Left lung (tissue), 10 donors: ENCODE data around the gene KIAA0232. TPM values are rescaled to one million over a fixed set of nuclear protein-coding genes. Genes with fewer than 3 reads are reported as not detected.

Experiments used
- ATAC-seq: fragments of 200-7000 bp; cut with Tn5 transposase; one replicate; pipeline ENCODE4 v1.9.1; 2020; ENCODE audit warnings: moderate library complexity
- DNase-seq, 4 donors: peaks; one replicate each; pipeline ENCODE4 v3.0.0-alpha.2; 2013 to 2020
- H3K27ac ChIP-seq, 2 donors: fragments of 200-600 bp; sonication (generic) in 1 of 2; one replicate each; pipeline versions ENCODE4 v1.5.0 to v1.8.0; 2020 to 2021
- H3K27me3 ChIP-seq, 2 donors: fragments of 200-600 bp; sonication (generic) in 1 of 2; one replicate each; pipeline versions ENCODE4 v1.5.0 to v1.8.0; 2020 to 2021
- H3K36me3 ChIP-seq, 2 donors: fragments of 200-600 bp; sonication (generic) in 1 of 2; one replicate each; pipeline versions ENCODE4 v1.5.0 to v1.8.0; 2020 to 2021
- H3K4me1 ChIP-seq, 2 donors: fragments of 200-600 bp; one replicate each; pipeline ENCODE4 v1.8.0; 2021
- H3K4me3 ChIP-seq, 2 donors: fragments of 200-600 bp; sonication (generic) in 1 of 2; one replicate each; pipeline versions ENCODE4 v1.5.0 to v1.8.0; 2020 to 2021; ENCODE audit warnings: mild to moderate bottlenecking in 1 of 2
- H3K9me3 ChIP-seq, 2 donors: fragments of 200-600 bp; sonication (generic) in 1 of 2; one replicate each; pipeline versions ENCODE4 v1.5.0 to v1.8.0; 2020 to 2021
- intact Hi-C, 2 donors: fragments of 100-400 bp; cut with DNase I; formaldehyde crosslinking; loops; one replicate each; pipeline versions ENCODE4 v1.11.2 to v1.14.2; 2022
- polyA plus RNA-seq, 6 donors: library from polyadenylated mRNA; unstranded; fragments of 120-200 nt; gene quantifications; one replicate each; pipeline ENCODE4 v1.2.1, GENCODE V29; 2013; ENCODE audit not compliant: insufficient read length in 6 of 6
- total RNA-seq, 2 donors: library from RNA; stranded (reverse); fragmentation: NEBNext Ultra II Directional; extraction: Animal tissue kit (Norgen Biotek cat#: 25700); gene quantifications; one replicate each; pipeline ENCODE4 v1.2.1, GENCODE V29; 2021
- TF ChIP-seq, protein P1 (sequence below), 2 donors: fragments of 200-600 bp; sonication (generic) in 1 of 2; IDR thresholded peaks; one replicate each; pipeline versions ENCODE4 v1.5.0 to v1.8.0; 2021; ENCODE audit warnings: antibody characterized with exemption in 2 of 2
- donor health status: DM: no; HTN: yes; CAD: no.
- donor health status: DM: no; HTN: no; CAD: no.

Gene KIAA0232
- total and polyA plus RNA-seq, 8 donors, result 24.3 to 34.3 (median 29.1) TPM

- no peaks in the 10 kb centered on the region for H3K9me3 ChIP-seq
- H3K27me3 ChIP-seq, result no peaks in the 10 kb centered on the region
- TF ChIP-seq, protein P1, sequence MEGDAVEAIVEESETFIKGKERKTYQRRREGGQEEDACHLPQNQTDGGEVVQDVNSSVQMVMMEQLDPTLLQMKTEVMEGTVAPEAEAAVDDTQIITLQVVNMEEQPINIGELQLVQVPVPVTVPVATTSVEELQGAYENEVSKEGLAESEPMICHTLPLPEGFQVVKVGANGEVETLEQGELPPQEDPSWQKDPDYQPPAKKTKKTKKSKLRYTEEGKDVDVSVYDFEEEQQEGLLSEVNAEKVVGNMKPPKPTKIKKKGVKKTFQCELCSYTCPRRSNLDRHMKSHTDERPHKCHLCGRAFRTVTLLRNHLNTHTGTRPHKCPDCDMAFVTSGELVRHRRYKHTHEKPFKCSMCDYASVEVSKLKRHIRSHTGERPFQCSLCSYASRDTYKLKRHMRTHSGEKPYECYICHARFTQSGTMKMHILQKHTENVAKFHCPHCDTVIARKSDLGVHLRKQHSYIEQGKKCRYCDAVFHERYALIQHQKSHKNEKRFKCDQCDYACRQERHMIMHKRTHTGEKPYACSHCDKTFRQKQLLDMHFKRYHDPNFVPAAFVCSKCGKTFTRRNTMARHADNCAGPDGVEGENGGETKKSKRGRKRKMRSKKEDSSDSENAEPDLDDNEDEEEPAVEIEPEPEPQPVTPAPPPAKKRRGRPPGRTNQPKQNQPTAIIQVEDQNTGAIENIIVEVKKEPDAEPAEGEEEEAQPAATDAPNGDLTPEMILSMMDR (IDR thresholded peaks at IDR 0.05), result no peak
- intact Hi-C loops, result no loop called here
- peaks cover 7 to 69% of the 10 kb centered on the region in 2 donors for H3K4me1 ChIP-seq
- DNase-seq, result no peak
- H3K36me3 ChIP-seq, result peaks cover 0 to 6% of the 10 kb centered on the region in 2 donors
- H3K27ac ChIP-seq, result no peak overlapping the region
- no peak for ATAC-seq
- H3K4me3 ChIP-seq, result no peak overlapping the region
Observed at GRCh38 chr4:6932475-6932874, 149.9 kb downstream of the KIAA0232 start.

DNA sequence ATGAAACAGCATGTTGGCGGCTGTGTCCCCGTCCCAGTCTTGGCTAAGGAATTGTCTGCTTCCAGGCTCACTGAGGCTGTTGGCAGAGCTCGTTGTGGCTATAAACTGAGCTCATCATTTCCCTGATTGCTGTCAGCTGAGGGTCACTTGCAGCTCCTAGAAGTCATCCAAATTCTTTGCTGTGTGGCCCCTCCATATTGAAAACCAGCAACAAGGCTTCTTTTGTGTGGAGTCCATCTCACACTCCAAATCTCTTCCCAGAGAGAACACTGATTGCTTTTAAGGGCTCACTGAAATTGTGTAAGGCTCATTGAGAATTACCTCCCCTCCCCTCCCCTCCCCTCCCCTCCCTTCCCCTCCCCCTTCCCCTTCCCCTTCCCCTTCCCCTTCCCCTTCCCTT lies 150.4 kb downstream of the KIAA0232 start:
- DNase-seq, result no peak
- Histone ChIP-seq H3K4me1 (peaks cover 4 to 69% of the 10 kb centered on the region in 2 donors), H3K36me3 (peaks cover 0 to 6% of the 10 kb centered on the region in 2 donors), H3K4me3 (no peak overlapping the region), H3K27ac (no peak overlapping the region), H3K9me3 (no peaks in the 10 kb centered on the region), H3K27me3 (no peaks in the 10 kb centered on the region)
- no peak for ATAC-seq
- intact Hi-C loops, result no loop called here
- TF ChIP-seq, protein P1 (IDR thresholded peaks at IDR 0.05), result no peak

Other genes starting within 250 kb of the KIAA0232 start
- 10 to 100 TPM; 27.3 to 38.3 TPM for gene MAN2B2, start 207.5 kb upstream of the KIAA0232 start, total RNA-seq
- gene MAN2B2, start 207.5 kb upstream of the KIAA0232 start, polyA plus RNA-seq, result 10 to 100 TPM; 14.2 to 18.1 (median 16.1) TPM
- gene MRFAP1, start 142.0 kb upstream of the KIAA0232 start, total RNA-seq, result 100 to 1,000 TPM; 256 to 273 TPM
- 100 to 1,000 TPM; 346 to 399 (median 384) TPM for gene MRFAP1, start 142.0 kb upstream of the KIAA0232 start, polyA plus RNA-seq
- 10 to 100 TPM in 1 of 2 donors, 1 to 10 TPM in 1; 5.9 to 85.0 TPM for gene S100P, start 88.8 kb upstream of the KIAA0232 start, total RNA-seq
- gene S100P, start 88.8 kb upstream of the KIAA0232 start, polyA plus RNA-seq, result 1 to 10 TPM; 2.3 to 6.0 (median 4.2) TPM
- 10 to 100 TPM; 43.3 to 46.2 TPM for gene MRFAP1L1, start 72.9 kb upstream of the KIAA0232 start, total RNA-seq
- gene MRFAP1L1, start 72.9 kb upstream of the KIAA0232 start, polyA plus RNA-seq, result 100 to 1,000 TPM; 102 to 125 (median 114) TPM
- gene BLOC1S4, start 66.6 kb upstream of the KIAA0232 start, total RNA-seq, result 10 to 100 TPM; 10.8 to 11.1 TPM
- gene BLOC1S4, start 66.6 kb upstream of the KIAA0232 start, polyA plus RNA-seq, result 10 to 100 TPM in 5 of 6 donors, 1 to 10 TPM in 1; 9.0 to 12.8 (median 10.9) TPM
- gene TBC1D14, start 127.1 kb downstream of the KIAA0232 start, total RNA-seq, result 10 to 100 TPM; 45.6 to 73.4 TPM
- gene TBC1D14, start 127.1 kb downstream of the KIAA0232 start, polyA plus RNA-seq, result 10 to 100 TPM; 39.2 to 47.1 (median 44.2) TPM